HepG2 (cell line): ENCODE measurements around the gene RNASE13. TPM values are rescaled to one million over a fixed set of nuclear protein-coding genes. Genes with fewer than 3 reads are reported as not detected.

Source experiments
- EED ChIP-seq: sonication (generic); formaldehyde crosslinking; IDR thresholded peaks from 2 replicates; pipeline ENCODE4 v1.5.0; 2020; ENCODE audit warnings: mild to moderate bottlenecking, missing genetic modification reagents
- ELF3 ChIP-seq: IDR thresholded peaks from 2 replicates; pipeline ENCODE4 v1.6.1; 2016; ENCODE audit warnings: missing genetic modification reagents, missing compliant biosample characterization
- GABPB1 ChIP-seq: IDR thresholded peaks from 2 replicates; pipeline ENCODE4 v1.6.1; 2016; ENCODE audit warnings: mild to moderate bottlenecking, missing genetic modification reagents, moderate library complexity, missing compliant biosample characterization
- HOXA3 ChIP-seq: sonication (generic); formaldehyde crosslinking; IDR thresholded peaks from 2 replicates; pipeline ENCODE4 v1.5.0; 2020; ENCODE audit warnings: missing genetic modification reagents
- ISX ChIP-seq: sonication (generic); formaldehyde crosslinking; conservative IDR thresholded peaks from 2 replicates; pipeline ENCODE4 v1.5.0; 2020; ENCODE audit warnings: missing genetic modification reagents
- MAZ ChIP-seq, 2 experiments: sonication (generic) in 1 of 2; formaldehyde crosslinking in 1 of 2; IDR thresholded peaks; 2 replicates each; pipeline versions ENCODE4 v1.5.0 to v1.6.1; 2012 to 2020; ENCODE audit warnings: low read depth in 2 of 2, mild to moderate bottlenecking in 2 of 2, borderline replicate concordance in 1 of 2, improper control_type of control experiment in 1 of 2, low read length in 1 of 2, missing genetic modification reagents in 1 of 2, moderate library complexity in 1 of 2
- MZF1 ChIP-seq: sonication (generic); formaldehyde crosslinking; IDR thresholded peaks from 2 replicates; pipeline ENCODE4 v1.8.1; 2023; ENCODE audit warnings: mild to moderate bottlenecking, missing genetic modification reagents, borderline replicate concordance
- NFIB ChIP-seq: sonication (generic); formaldehyde crosslinking; IDR thresholded peaks from 2 replicates; pipeline ENCODE4 v1.9.0; 2021; ENCODE audit warnings: missing genetic modification reagents, mild to moderate bottlenecking, borderline replicate concordance
- ONECUT2 ChIP-seq: sonication (generic); formaldehyde crosslinking; IDR thresholded peaks from 2 replicates; pipeline ENCODE4 v1.4.0; 2020; ENCODE audit warnings: missing genetic modification reagents
- REPIN1 ChIP-seq: sonication (generic); formaldehyde crosslinking; IDR thresholded peaks from 2 replicates; pipeline ENCODE4 v1.8.0; 2022; ENCODE audit warnings: missing genetic modification reagents, low read depth, mild to moderate bottlenecking, borderline replicate concordance
- RORA ChIP-seq: sonication (generic); formaldehyde crosslinking; IDR thresholded peaks from 2 replicates; pipeline ENCODE4 v1.5.0; 2020; ENCODE audit warnings: mild to moderate bottlenecking, missing genetic modification reagents, moderate library complexity
- ZNF136 ChIP-seq: sonication (generic); formaldehyde crosslinking; IDR thresholded peaks from 2 replicates; pipeline ENCODE4 v1.8.1; 2022; ENCODE audit warnings: low read depth, mild to moderate bottlenecking, moderate library complexity, missing genetic modification reagents
- ZNF260 ChIP-seq: sonication (generic); formaldehyde crosslinking; IDR thresholded peaks from 2 replicates; pipeline ENCODE4 v1.4.0; 2020; ENCODE audit warnings: missing genetic modification reagents, low read depth, mild to moderate bottlenecking, borderline replicate concordance
- ZNF552 ChIP-seq: sonication (generic); formaldehyde crosslinking; IDR thresholded peaks from 2 replicates; pipeline ENCODE4 v1.9.0; 2022; ENCODE audit warnings: missing genetic modification reagents, mild to moderate bottlenecking, borderline replicate concordance
- ZNF883 ChIP-seq: sonication (generic); formaldehyde crosslinking; IDR thresholded peaks from 2 replicates; pipeline ENCODE4 v1.5.1; 2020; ENCODE audit warnings: mild to moderate bottlenecking, missing genetic modification reagents; ENCODE audit errors: not compliant biosample characterization
- polyA plus RNA-seq, 8 experiments: library from polyadenylated mRNA; depleted of rRNA in 3 of 8; stranded (reverse) in 7 of 8; unstranded in 1 of 8; fragments of >200 nt; fragmentation: Illumina TruSeq in 4 of 8; extraction: Trizol in 4 of 8; gene quantifications; 2 replicates each; pipeline versions ENCODE4 v1.2.1 to v1.2.3, GENCODE V29; 2011 to 2016; ENCODE audit warnings: low read depth in 4 of 8, missing spikeins in 1 of 8, mixed read lengths in 1 of 8; ENCODE audit not compliant: insufficient read depth in 1 of 8
- total RNA-seq, 5 experiments: library from RNA; depleted of rRNA; stranded (reverse); fragments of >200 nt; fragmentation: Illumina TruSeq; extraction: Trizol; gene quantifications; 2 replicates each; pipeline ENCODE4 v1.2.3, GENCODE V29; 2016; ENCODE audit warnings: low read depth in 1 of 5
- TF ChIP-seq, protein P1 (sequence below): IDR thresholded peaks from 2 replicates; pipeline ENCODE4 v1.6.1; 2012; ENCODE audit warnings: inconsistent platforms
- TF ChIP-seq, protein P2 (sequence below): sonication (generic); formaldehyde crosslinking; IDR thresholded peaks from 2 replicates; pipeline ENCODE4 v1.4.0; 2020; ENCODE audit warnings: low read depth, mild to moderate bottlenecking, missing genetic modification reagents
- TF ChIP-seq, protein P3 (sequence below): IDR thresholded peaks from 2 replicates; pipeline ENCODE4 v1.6.1; 2016; ENCODE audit warnings: mild to moderate bottlenecking, missing biosample characterization, missing genetic modification reagents
- TF ChIP-seq, protein P4 (sequence below): sonication (generic); formaldehyde crosslinking; IDR thresholded peaks from 2 replicates; pipeline ENCODE4 v1.8.1; 2023; ENCODE audit warnings: mild to moderate bottlenecking, moderate library complexity, missing genetic modification reagents
- TF ChIP-seq, protein P5 (sequence below): sonication (generic); formaldehyde crosslinking; IDR thresholded peaks from 2 replicates; pipeline ENCODE4 v1.5.1; 2020; ENCODE audit warnings: mild to moderate bottlenecking, moderate library complexity, missing genetic modification reagents
- TF ChIP-seq, protein P6 (sequence below): sonication (generic); formaldehyde crosslinking; IDR thresholded peaks from 2 replicates; pipeline ENCODE4 v1.8.1; 2023; ENCODE audit warnings: mild to moderate bottlenecking, missing genetic modification reagents, borderline replicate concordance

The RNASE13 gene
- total and polyA plus RNA-seq, 2 of the 13 experiments (the other 11 are each of a cell fraction or from before 2014, with no cell fraction given), result 1.0 TPM; not detected in 1

DNA sequence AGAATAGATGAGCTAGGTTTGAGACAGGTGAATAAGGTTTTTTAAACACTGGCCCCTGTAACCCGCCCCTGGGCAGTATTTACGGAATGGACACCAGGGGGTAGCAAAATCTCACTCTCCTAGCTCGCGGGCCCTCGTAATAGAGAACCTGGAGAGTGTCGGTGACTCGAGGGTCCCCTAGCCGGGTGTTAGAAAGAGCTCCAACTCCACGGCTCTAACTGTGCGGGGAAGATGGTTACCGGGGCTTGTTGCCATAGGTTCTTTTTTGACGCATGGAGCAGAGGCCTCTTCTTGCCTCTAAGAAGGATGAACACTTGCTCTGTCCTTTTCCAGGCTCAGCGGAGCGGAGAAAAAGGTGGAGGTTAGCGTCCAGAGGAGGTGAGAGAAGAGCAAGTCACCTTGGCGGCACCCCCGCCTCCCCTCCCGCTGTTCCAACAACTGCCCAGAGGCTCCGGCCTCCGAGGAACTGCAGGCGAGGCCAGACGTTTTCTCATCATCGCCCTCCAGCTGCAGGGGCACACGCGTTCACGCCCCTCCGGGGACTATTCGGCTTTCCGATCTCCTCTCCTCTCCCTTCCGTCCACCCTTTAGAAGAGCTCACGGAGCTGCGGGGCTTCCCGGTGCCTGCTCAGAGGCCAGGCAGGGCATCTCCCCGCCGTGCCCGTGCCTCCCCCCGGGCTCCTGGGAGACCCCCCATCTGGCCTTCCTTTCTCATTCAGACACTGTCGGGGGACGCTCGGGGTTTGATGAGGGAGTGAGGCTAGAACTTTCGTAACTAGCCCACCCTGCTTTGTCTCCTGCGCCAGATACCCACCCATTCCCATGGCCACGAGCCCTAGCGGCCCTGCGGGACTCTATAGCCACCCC is 34.1 kb upstream of the RNASE13 start (continued):
- TF ChIP-seq MZF1 (no peak), ISX (CRISPR knock-in tag) (no peak), EED (CRISPR knock-in tag) (no peak; the same call in 1 of the 2 replicates), HOXA3 (CRISPR knock-in tag) (no peak; the same call in 1 of the 2 replicates), NFIB (no peak), ONECUT2 (no peak), RORA (CRISPR knock-in tag) (no peak), MAZ (IDR thresholded peaks at IDR 0.05; ENCODE audit: borderline replicate concordance, low read depth, low read length) (no peak; the same call in 1 of the 2 replicates), MAZ (CRISPR knock-in tag; IDR thresholded peaks at IDR 0.05; ENCODE audit: low read depth) (peak; percentile 57), REPIN1 (CRISPR knock-in tag) (no peak), ZNF136 (0 out of 2 replicates have a peak, but pooled peaks have one; percentile 69), ZNF552 (CRISPR knock-in tag) (peak; percentile 58; the same call in 1 of the 2 replicates), ZNF883 (CRISPR knock-in tag) (no peak), ZNF260 (CRISPR knock-in tag) (no peak), ELF3 (CRISPR knock-in tag) (peak; percentile 47; the same call in 1 of the 2 replicates), GABPB1 (CRISPR knock-in tag) (peak; percentile 22; the same call in 1 of the 2 replicates)
- TF ChIP-seq, protein P1, sequence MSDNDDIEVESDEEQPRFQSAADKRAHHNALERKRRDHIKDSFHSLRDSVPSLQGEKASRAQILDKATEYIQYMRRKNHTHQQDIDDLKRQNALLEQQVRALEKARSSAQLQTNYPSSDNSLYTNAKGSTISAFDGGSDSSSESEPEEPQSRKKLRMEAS, result peak; percentile 30; the same call in 1 of the 2 replicates
- TF ChIP-seq, protein P2, sequence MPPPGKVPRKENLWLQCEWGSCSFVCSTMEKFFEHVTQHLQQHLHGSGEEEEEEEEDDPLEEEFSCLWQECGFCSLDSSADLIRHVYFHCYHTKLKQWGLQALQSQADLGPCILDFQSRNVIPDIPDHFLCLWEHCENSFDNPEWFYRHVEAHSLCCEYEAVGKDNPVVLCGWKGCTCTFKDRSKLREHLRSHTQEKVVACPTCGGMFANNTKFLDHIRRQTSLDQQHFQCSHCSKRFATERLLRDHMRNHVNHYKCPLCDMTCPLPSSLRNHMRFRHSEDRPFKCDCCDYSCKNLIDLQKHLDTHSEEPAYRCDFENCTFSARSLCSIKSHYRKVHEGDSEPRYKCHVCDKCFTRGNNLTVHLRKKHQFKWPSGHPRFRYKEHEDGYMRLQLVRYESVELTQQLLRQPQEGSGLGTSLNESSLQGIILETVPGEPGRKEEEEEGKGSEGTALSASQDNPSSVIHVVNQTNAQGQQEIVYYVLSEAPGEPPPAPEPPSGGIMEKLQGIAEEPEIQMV (CRISPR knock-in tag), result no peak
- TF ChIP-seq, protein P3, sequence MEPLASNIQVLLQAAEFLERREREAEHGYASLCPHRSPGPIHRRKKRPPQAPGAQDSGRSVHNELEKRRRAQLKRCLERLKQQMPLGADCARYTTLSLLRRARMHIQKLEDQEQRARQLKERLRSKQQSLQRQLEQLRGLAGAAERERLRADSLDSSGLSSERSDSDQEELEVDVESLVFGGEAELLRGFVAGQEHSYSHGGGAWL (CRISPR knock-in tag), result peak; percentile 47; the same call in 1 of the 2 replicates
- TF ChIP-seq, protein P4, sequence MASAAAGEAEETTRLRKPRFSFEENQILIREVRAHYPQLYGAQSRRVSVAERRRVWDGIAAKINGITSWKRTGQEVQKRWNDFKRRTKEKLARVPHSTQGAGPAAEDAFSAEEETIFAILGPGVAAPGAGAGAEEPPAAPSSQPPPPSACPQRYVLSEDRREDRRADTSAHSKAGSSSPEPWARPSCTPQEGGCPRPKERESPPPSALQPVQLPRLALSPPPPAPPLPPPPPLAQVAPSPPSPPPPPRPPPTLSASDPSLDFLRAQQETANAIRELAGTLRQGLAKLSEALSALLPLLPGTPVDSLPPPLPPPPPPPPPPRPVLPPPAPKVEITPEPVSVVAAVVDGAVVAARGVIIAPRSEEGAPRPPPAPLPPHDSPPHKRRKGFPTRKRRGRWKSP, result no peak; the same call in 1 of the 2 replicates
- TF ChIP-seq, protein P5, sequence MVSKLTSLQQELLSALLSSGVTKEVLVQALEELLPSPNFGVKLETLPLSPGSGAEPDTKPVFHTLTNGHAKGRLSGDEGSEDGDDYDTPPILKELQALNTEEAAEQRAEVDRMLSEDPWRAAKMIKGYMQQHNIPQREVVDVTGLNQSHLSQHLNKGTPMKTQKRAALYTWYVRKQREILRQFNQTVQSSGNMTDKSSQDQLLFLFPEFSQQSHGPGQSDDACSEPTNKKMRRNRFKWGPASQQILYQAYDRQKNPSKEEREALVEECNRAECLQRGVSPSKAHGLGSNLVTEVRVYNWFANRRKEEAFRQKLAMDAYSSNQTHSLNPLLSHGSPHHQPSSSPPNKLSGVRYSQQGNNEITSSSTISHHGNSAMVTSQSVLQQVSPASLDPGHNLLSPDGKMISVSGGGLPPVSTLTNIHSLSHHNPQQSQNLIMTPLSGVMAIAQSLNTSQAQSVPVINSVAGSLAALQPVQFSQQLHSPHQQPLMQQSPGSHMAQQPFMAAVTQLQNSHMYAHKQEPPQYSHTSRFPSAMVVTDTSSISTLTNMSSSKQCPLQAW (CRISPR knock-in tag), result no peak; the same call in 1 of the 2 replicates
- TF ChIP-seq, protein P6, sequence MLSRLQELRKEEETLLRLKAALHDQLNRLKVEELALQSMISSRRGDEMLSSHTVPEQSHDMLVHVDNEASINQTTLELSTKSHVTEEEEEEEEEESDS (CRISPR knock-in tag), result no peak
